ENCODE data around the gene RRAGA. TPM values are rescaled to one million over a fixed set of nuclear protein-coding genes. Genes with fewer than 3 reads are reported as not detected.
"Not testable (repeated sequence)": the region's sequence is repeated elsewhere in the genome, so short reads cannot be mapped to it uniquely, and the experiment has no call there.

Gene RRAGA
- total and polyA plus RNA-seq, 7 donors, result 83.0 to 132 (median 99.0) TPM

- H3K9me3 ChIP-seq, result no peaks in the 10 kb centered on the region
- WGBS, 3 donors, result 75 to 80% (median 76%) methylated on average over 3 of the region's 3 CpGs
- H3K27me3 ChIP-seq (ENCODE audit: insufficient read depth in 3 of 3, low read length in 2 of 3), result peaks cover 0 to 3% (median 2%) of the 10 kb centered on the region in 3 donors
- DNase-seq, result no peak
- H3K4me1 ChIP-seq, result no peaks in the 10 kb centered on the region
- no peak overlapping the region for H3K27ac ChIP-seq
- no peak overlapping the region for H3K4me3 ChIP-seq
- no peak for ATAC-seq
- TF ChIP-seq CTCF (IDR thresholded peaks at IDR 0.05), result no peak
- no peaks in the 10 kb centered on the region for H3K36me3 ChIP-seq (ENCODE audit: insufficient read depth in 1 of 2, low read depth in 1 of 2)
- intact Hi-C loops (cut with DNase I), result loop anchor here in 1 of 2 donors (10.0 kb wide), 1 partner anchor 1206 kb away; no protein-coding TSS in a partner anchor
These were observed 28.3 kb upstream of the RRAGA start for GRCh38 chr9:19020886-19021455.

- not testable (repeated sequence) for DNase-seq; ATAC-seq; H3K4me3 ChIP-seq; H3K36me3 ChIP-seq (ENCODE audit: insufficient read depth in 1 of 2, low read depth in 1 of 2); H3K27ac ChIP-seq; H3K4me1 ChIP-seq; H3K9me3 ChIP-seq; H3K27me3 ChIP-seq (ENCODE audit: insufficient read depth in 3 of 3, low read length in 2 of 3)
- intact Hi-C loops (cut with DNase I), result loop anchor here in 1 of 2 donors (10.0 kb wide), 1 partner anchor 1207 kb away; no protein-coding TSS in a partner anchor
- 91 to 97% (median 94%) methylated on average over 2 of the region's 2 CpGs for WGBS, 3 donors
These were observed 27.6 kb upstream of the RRAGA start for GRCh38 chr9:19021649-19022048.

- H3K9me3 ChIP-seq, result no peaks in the 10 kb centered on the region
- WGBS, 3 donors, result 96 to 100% (median 100%) methylated on average over 2 of the region's 2 CpGs
- H3K4me3 ChIP-seq, result no peak overlapping the region
- H3K4me1 ChIP-seq, result no peaks in the 10 kb centered on the region
- no peak for DNase-seq
- ATAC-seq, result no peak
- intact Hi-C loops (cut with DNase I), result loop anchor here in 1 of 2 donors (10.0 kb wide), 1 partner anchor 1207 kb away; no protein-coding TSS in a partner anchor
- H3K27me3 ChIP-seq (ENCODE audit: insufficient read depth in 3 of 3, low read length in 2 of 3), result peaks cover 0 to 3% (median 2%) of the 10 kb centered on the region in 3 donors
- no peaks in the 10 kb centered on the region for H3K36me3 ChIP-seq (ENCODE audit: insufficient read depth in 1 of 2, low read depth in 1 of 2)
- no peak overlapping the region for H3K27ac ChIP-seq
- no peak for TF ChIP-seq CTCF (IDR thresholded peaks at IDR 0.05)
These were observed 27.0 kb upstream of the RRAGA start for GRCh38 chr9:19022206-19022605.

GRCh38 chr9:19023078-19023477 is 26.1 kb upstream of the RRAGA start:
- Histone ChIP-seq H3K9me3 (no peaks in the 10 kb centered on the region), H3K36me3 (ENCODE audit: insufficient read depth in 1 of 2, low read depth in 1 of 2) (no peaks in the 10 kb centered on the region), H3K27ac (no peak overlapping the region), H3K4me3 (no peak overlapping the region), H3K4me1 (no peaks in the 10 kb centered on the region), H3K27me3 (ENCODE audit: insufficient read depth in 3 of 3, low read length in 2 of 3) (peaks cover 0 to 3% (median 2%) of the 10 kb centered on the region in 3 donors)
- DNase-seq, result no peak
- intact Hi-C loops (cut with DNase I), result loop anchor here in 1 of 2 donors (10.0 kb wide), 1 partner anchor 1208 kb away; no protein-coding TSS in a partner anchor
- no peak for ATAC-seq
- no peak for TF ChIP-seq CTCF (IDR thresholded peaks at IDR 0.05)
- WGBS, 3 donors, result 60 to 76% (median 67%) methylated on average over 5 of the region's 5 CpGs

- intact Hi-C loops (cut with DNase I), result loop anchor here in 1 of 2 donors (5.0 to 10.0 kb wide), 2 partner anchors 769 to 1212 kb away; no protein-coding TSS in a partner anchor
- Histone ChIP-seq H3K4me1 (no peaks in the 10 kb centered on the region), H3K4me3 (no peak overlapping the region), H3K27me3 (ENCODE audit: insufficient read depth in 3 of 3, low read length in 2 of 3) (peaks cover 0 to 3% (median 0%) of the 10 kb centered on the region in 3 donors), H3K36me3 (ENCODE audit: insufficient read depth in 1 of 2, low read depth in 1 of 2) (no peaks in the 10 kb centered on the region), H3K27ac (no peak overlapping the region), H3K9me3 (no peaks in the 10 kb centered on the region)
- no peak for TF ChIP-seq CTCF (IDR thresholded peaks at IDR 0.05)
- WGBS, 3 donors, result 84 to 91% (median 87%) methylated on average over 6 of the region's 6 CpGs
- ATAC-seq (no peak), DNase-seq (no peak)
These were observed 22.9 kb upstream of the RRAGA start for GRCh38 chr9:19026375-19026774.
